HCT116 (cell line): Measurements from ENCODE around the gene PGGHG. TPM values are rescaled to one million over a fixed set of nuclear protein-coding genes. Genes with fewer than 3 reads are reported as not detected.

Source experiments
- ATAC-seq: fragments of 200-7000 bp; cut with Tn5 transposase; 2 replicates; pipeline ENCODE4 v1.9.1; 2020; ENCODE audit warnings: mild to moderate bottlenecking, moderate library complexity
- BruUV-seq: library from RNA; stranded (reverse); fragments of 400-500 nt; replicated peaks from 2 replicates; lab custom pipeline; 2021; lab: Mats Ljungman, UMichigan
- CTCF ChIA-PET: fragments of 300-600 bp; sonication (Branson Sonifier 250); formaldehyde crosslinking; loops from one replicate; lab custom pipeline; 2021; ENCODE audit warnings: antibody characterized with exemption; lab: Charles Lee
- POLR2A ChIA-PET: fragments of 300-600, 350-600 bp; sonication (Branson Sonifier 250); formaldehyde crosslinking; loops from one replicate; lab custom pipeline; 2021; ENCODE audit warnings: antibody characterized with exemption; lab: Charles Lee
- RAD21 ChIA-PET, 2 experiments: fragments of 300-600 bp; sonication (Branson Sonifier 250); formaldehyde crosslinking; loops; one replicate each; lab custom pipeline; 2023; ENCODE audit warnings: low total read pairs in 2 of 2; ENCODE audit not compliant: uncharacterized antibody in 2 of 2, unreplicated experiment in 2 of 2, low non-redundant PET in 1 of 2; lab: Charles Lee
- DNase-seq: peaks from one replicate; pipeline ENCODE4 v3.0.0-alpha.2; 2010; ENCODE audit warnings: low read depth, low spot score
- H2AFZ ChIP-seq: fragments of 200-600 bp; shearing (Covaris generic), sonication (generic); 2 replicates; pipeline ENCODE4 v1.6.1; 2017; ENCODE audit warnings: low read depth, mixed run types, mixed read lengths, antibody characterized with exemption, low read length; ENCODE audit not compliant: poor library complexity, severe bottlenecking
- H3K27ac ChIP-seq: 2 replicates; pipeline ENCODE4 v1.5.1; 2012; ENCODE audit warnings: low read depth, low read length
- H3K27me3 ChIP-seq: fragments of 200-600 bp; sonication (generic); 2 replicates; pipeline ENCODE4 v1.6.1; 2016; ENCODE audit warnings: mixed run types, low read length, mixed read lengths; ENCODE audit not compliant: insufficient read depth
- H3K36me3 ChIP-seq, 2 experiments: fragments of 200-500 bp in 1 of 2; fragments of 200-600 bp in 1 of 2; sonication (Bioruptor generic) in 1 of 2; sonication (generic) in 1 of 2; 2 replicates each; pipeline versions ENCODE4 v1.5.1 to v1.6.1; 2014 to 2016; ENCODE audit warnings: low read length in 2 of 2, inconsistent platforms in 1 of 2, mixed read lengths in 1 of 2, mixed run types in 1 of 2; ENCODE audit not compliant: insufficient read depth in 2 of 2, control insufficient read depth in 1 of 2
- H3K4me1 ChIP-seq, 2 experiments: fragments of 200-600 bp in 1 of 2; sonication (generic) in 1 of 2; 2 replicates each; pipeline versions ENCODE4 v1.5.1 to v1.6.1; 2012 to 2017; ENCODE audit warnings: low read length in 2 of 2, inconsistent platforms in 1 of 2, mild to moderate bottlenecking in 1 of 2, mixed read lengths in 1 of 2, mixed run types in 1 of 2, moderate library complexity in 1 of 2; ENCODE audit not compliant: insufficient read depth in 2 of 2, control insufficient read depth in 1 of 2
- H3K4me2 ChIP-seq: fragments of 200-600 bp; sonication (generic); 2 replicates; pipeline ENCODE4 v1.6.1; 2017; ENCODE audit warnings: mixed run types, low read length, mixed read lengths
- H3K4me3 ChIP-seq, 2 experiments: fragments of 200-600 bp in 1 of 2; sonication (generic) in 1 of 2; replicated peaks in 1 of 2; 2 replicates each; pipeline ENCODE4 v1.5.1; 2011 to 2016; ENCODE audit warnings: low read length in 2 of 2, control low read depth in 1 of 2, low read depth in 1 of 2, mild to moderate bottlenecking in 1 of 2, mixed read lengths in 1 of 2, mixed run types in 1 of 2
- H3K79me2 ChIP-seq: fragments of 200-600 bp; sonication (generic); 2 replicates; pipeline ENCODE4 v1.6.1; 2017; ENCODE audit warnings: mild to moderate bottlenecking, mixed run types, low read length, moderate library complexity, mixed read lengths; ENCODE audit not compliant: insufficient read depth
- H3K9ac ChIP-seq: fragments of 200-600 bp; sonication (generic); 2 replicates; pipeline ENCODE4 v1.6.1; 2016; ENCODE audit warnings: low read length, mixed read lengths
- H3K9me2 ChIP-seq: fragments of 200-600 bp; sonication (generic), shearing (Covaris generic); 2 replicates; pipeline ENCODE4 v1.6.1; 2017; ENCODE audit warnings: mixed run types, mild to moderate bottlenecking, moderate library complexity; ENCODE audit not compliant: insufficient read depth
- H3K9me3 ChIP-seq, 2 experiments: fragments of 200-500 bp in 1 of 2; fragments of 200-600 bp in 1 of 2; sonication (Bioruptor generic) in 1 of 2; sonication (generic) in 1 of 2; 2 replicates each; pipeline ENCODE4 v1.6.1; 2014 to 2017; ENCODE audit warnings: low read length in 2 of 2, mixed read lengths in 2 of 2, inconsistent platforms in 1 of 2, low read depth in 1 of 2, mild to moderate bottlenecking in 1 of 2, mixed run types in 1 of 2, moderate library complexity in 1 of 2; ENCODE audit not compliant: control insufficient read depth in 1 of 2, insufficient read depth in 1 of 2
- H4K20me1 ChIP-seq: fragments of 200-600 bp; sonication (generic), shearing (Covaris generic); 2 replicates; pipeline ENCODE4 v1.6.1; 2017; ENCODE audit warnings: mixed run types, mild to moderate bottlenecking, moderate library complexity; ENCODE audit not compliant: insufficient read depth
- CBX3 ChIP-seq: IDR thresholded peaks from 2 replicates; pipeline ENCODE4 v1.6.1; 2012; ENCODE audit warnings: low read depth
- CTCF ChIP-seq, 3 experiments: fragments of 200-600 bp in 1 of 3; sonication (generic) in 1 of 3; IDR thresholded peaks in 2 of 3; conservative IDR thresholded peaks in 1 of 3; 2 replicates each; pipeline ENCODE4 v1.5.1; 2012 to 2017; ENCODE audit warnings: low read depth in 2 of 3, low read length in 2 of 3, antibody characterized with exemption in 1 of 3, borderline replicate concordance in 1 of 3, control low read depth in 1 of 3, mild to moderate bottlenecking in 1 of 3, mixed read lengths in 1 of 3, mixed run types in 1 of 3, moderate library complexity in 1 of 3; ENCODE audit not compliant: insufficient read depth in 1 of 3
- EZH2phosphoT487 ChIP-seq: fragments of 200-600 bp; IDR thresholded peaks from 2 replicates; pipeline ENCODE4 v1.6.1; 2018; ENCODE audit warnings: antibody characterized with exemption, borderline replicate concordance
- MAX ChIP-seq: IDR thresholded peaks from 2 replicates; pipeline ENCODE4 v1.6.1; 2012
- POLR2A ChIP-seq: IDR thresholded peaks from 2 replicates; pipeline ENCODE4 v1.7.0; 2011; ENCODE audit warnings: borderline replicate concordance; ENCODE audit not compliant: insufficient read depth, insufficient read length; ENCODE audit errors: extremely low read depth
- POLR2AphosphoS5 ChIP-seq: IDR thresholded peaks from 2 replicates; pipeline ENCODE4 v1.6.1; 2011; ENCODE audit warnings: mild to moderate bottlenecking, low read depth, low read length, moderate library complexity
- RAD21 ChIP-seq: IDR thresholded peaks from 2 replicates; pipeline ENCODE4 v1.6.1; 2012; ENCODE audit warnings: low read depth, mild to moderate bottlenecking
- REST ChIP-seq: IDR thresholded peaks from 2 replicates; pipeline ENCODE4 v1.6.1; 2012; ENCODE audit warnings: low read depth
- SIN3A ChIP-seq: IDR thresholded peaks from 2 replicates; pipeline ENCODE4 v1.6.1; 2012; ENCODE audit warnings: low read depth
- SRF ChIP-seq: IDR thresholded peaks from 2 replicates; pipeline ENCODE4 v1.6.1; 2012; ENCODE audit warnings: low read depth
- YY1 ChIP-seq: IDR thresholded peaks from 2 replicates; pipeline ENCODE4 v1.6.1; 2011; ENCODE audit warnings: low read length, low read depth, moderate library complexity, mild to moderate bottlenecking; ENCODE audit not compliant: insufficient replicate concordance; ENCODE audit errors: extremely low read depth
- ZNF274 ChIP-seq: fragments of 200-500 bp; sonication (Bioruptor generic); IDR thresholded peaks from 2 replicates; pipeline ENCODE4 v1.6.1; 2014; ENCODE audit warnings: mild to moderate bottlenecking, low read depth, low read length, inconsistent platforms
- intact Hi-C: fragments of 100-400 bp; cut with micrococcal nuclease; formaldehyde crosslinking; loops from 2 replicates; pipeline ENCODE4 v1.10.0; 2022
- total RNA-seq: library from RNA; stranded (reverse); gene quantifications from one replicate; pipeline ENCODE4 v1.2.1, GENCODE V29; 2021; ENCODE audit not compliant: unreplicated experiment

Gene PGGHG
- total RNA-seq, 1 experiment from 2014 or later, result 57.5 TPM

- Histone ChIP-seq H3K36me3 (no peaks in the 10 kb centered on the region; a peak in 1 of 4 replicates), H3K4me3 (no peak within 1 kb of the TSS), H4K20me1 (no peaks in the 10 kb centered on the region), H3K79me2 (no peaks in the 10 kb centered on the region), H3K27me3 (no peaks in the 10 kb centered on the region), H2AFZ (no peak within 1 kb of the TSS), H3K9me3 (no peaks in the 10 kb centered on the region), H3K4me1 (peaks cover 0 to 3% of the 10 kb centered on the region in 2 experiments; a peak in 1 of 4 replicates), H3K27ac (no peak within 1 kb of the TSS; the same call in 1 of the 2 replicates), H3K9me2 (no peaks in the 10 kb centered on the region), H3K4me2 (no peak within 1 kb of the TSS), H3K9ac (no peak within 1 kb of the TSS)
- BruUV-seq, result no TSS peak
- ChIA-PET RAD21 (no interaction called here), POLR2A (interaction anchor here (1.3 kb wide), 1 partner anchor 9 kb away, joined by 3 read pairs; the partner anchor contains the start of gene IFITM2), CTCF (no interaction called here)
- intact Hi-C loops, result no loop called here
- TF ChIP-seq REST (no peak), EZH2phosphoT487 (no peak), CBX3 (no peak), MAX (no peak), YY1 (no peak), CTCF (IDR thresholded peaks at IDR 0.05 in 2 of 3, conservative IDR thresholded peaks at IDR 0.05 in 1 of 3; ENCODE audit: borderline replicate concordance in 1 of 3, insufficient read depth in 1 of 3, low read depth in 2 of 3, low read length in 2 of 3) (no peak), SIN3A (no peak), SRF (no peak), ZNF274 (no peak), POLR2A (no peak), POLR2AphosphoS5 (no peak), RAD21 (no peak)
- ATAC-seq (no peak), DNase-seq (no peak)
Observed at GRCh38 chr11:299081-299891, 10.4 kb downstream of the PGGHG start, which contains the start of gene IFITM5. TSS of gene IFITM5 (minus strand) at chr11:299526. CDS start at chr11:299490, 36 bp downstream.
